CD4-positive, alpha-beta T cell treated with Interleukin-4 for 4 hours (primary cell): ENCODE data around the gene EIF4E1B.

Experiments used
- DNase-seq: peaks from one replicate; pipeline ENCODE4 v3.0.0-alpha.2; 2020

EIF4E1B gene

GRCh38 chr5:176694146-176694545, 63.7 kb downstream of the EIF4E1B start:
- no peak for DNase-seq

GRCh38 chr5:176694631-176695030, 64.2 kb downstream of the EIF4E1B start:
- DNase-seq = no peak

- DNase-seq = no peak
Observed at GRCh38 chr5:176695073-176695472, 64.6 kb downstream of the EIF4E1B start.
